Common myeloid progenitor, CD34-positive (primary cell): ENCODE measurements around the gene DHX29.

Experiments used
- CTCF ChIA-PET: fragments of 350-600 bp; sonication (Branson Sonifier 250); formaldehyde crosslinking; loops from one replicate; lab custom pipeline; 2021; ENCODE audit warnings: antibody characterized with exemption; lab: Charles Lee
- POLR2A ChIA-PET: fragments of 350-600 bp; sonication (Branson Sonifier 250); formaldehyde crosslinking; loops from one replicate; lab custom pipeline; 2021; ENCODE audit warnings: antibody characterized with exemption; lab: Charles Lee
- DNase-seq, 3 donors: peaks; one replicate each; pipeline versions ENCODE4 v3.0.0 to v3.0.0-alpha.2; 2013
- H3K27ac ChIP-seq, 2 experiments: 1 replicate in 1 of 2; 2 replicates in 1 of 2; pipeline ENCODE4 v1.7.0; 2013; ENCODE audit warnings: inconsistent platforms in 2 of 2, low read length in 2 of 2, mild to moderate bottlenecking in 2 of 2, low read depth in 1 of 2, moderate library complexity in 1 of 2; ENCODE audit not compliant: severe bottlenecking in 2 of 2, insufficient read depth in 1 of 2, poor library complexity in 1 of 2
- H3K27me3 ChIP-seq, 5 experiments: replicated peaks in 2 of 5; 1 replicate in 3 of 5; 2 replicates in 2 of 5; pipeline versions ENCODE4 v1.6.1 to v1.7.0; 2013; ENCODE audit warnings: low read length in 4 of 5, mild to moderate bottlenecking in 2 of 5, moderate library complexity in 2 of 5, inconsistent platforms in 1 of 5; ENCODE audit not compliant: insufficient read depth in 5 of 5, control insufficient read depth in 4 of 5
- H3K36me3 ChIP-seq, 4 experiments: 1 replicate in 2 of 4; 2 replicates in 2 of 4; pipeline versions ENCODE4 v1.6.1 to v1.7.0; 2013; ENCODE audit warnings: low read length in 3 of 4, control low read depth in 1 of 4, mild to moderate bottlenecking in 1 of 4; ENCODE audit not compliant: control insufficient read depth in 4 of 4, insufficient read depth in 4 of 4
- H3K4me1 ChIP-seq, 4 experiments: 1 replicate in 3 of 4; 2 replicates in 1 of 4; pipeline versions ENCODE4 v1.6.1 to v1.7.1; 2013; ENCODE audit warnings: low read length in 3 of 4, mild to moderate bottlenecking in 3 of 4, control low read depth in 1 of 4, inconsistent platforms in 1 of 4, moderate library complexity in 1 of 4; ENCODE audit not compliant: control insufficient read depth in 4 of 4, insufficient read depth in 4 of 4; ENCODE audit errors: control extremely low read depth in 1 of 4
- H3K4me3 ChIP-seq, 7 experiments: 1 replicate in 4 of 7; 2 replicates in 3 of 7; pipeline versions ENCODE4 v1.5.1 to v1.7.0; 2013; ENCODE audit warnings: mild to moderate bottlenecking in 7 of 7, low read length in 6 of 7, moderate library complexity in 6 of 7, inconsistent platforms in 2 of 7, low read depth in 2 of 7, control low read depth in 1 of 7; ENCODE audit not compliant: insufficient read depth in 4 of 7, control insufficient read depth in 1 of 7; ENCODE audit errors: extremely low read depth in 1 of 7
- H3K9me3 ChIP-seq, 5 experiments: 1 replicate in 4 of 5; 2 replicates in 1 of 5; pipeline versions ENCODE4 v1.6.1 to v1.7.1; 2013; ENCODE audit warnings: low read length in 4 of 5, mild to moderate bottlenecking in 2 of 5, inconsistent platforms in 1 of 5, low read depth in 1 of 5, moderate library complexity in 1 of 5; ENCODE audit not compliant: control insufficient read depth in 4 of 5, insufficient read depth in 2 of 5; ENCODE audit errors: control extremely low read depth in 1 of 5
- WGBS: methylation state at CpG from one replicate; pipeline ENCODE4 v1.1.5; 2013; ENCODE audit not compliant: insufficient coverage; 5-methylcytosine and 5-hydroxymethylcytosine counted together

DHX29 gene

GRCh38 chr5:55234121-55234700 is 73.3 kb downstream of the DHX29 start:
- peaks cover 3 to 38% (median 35%) of the 10 kb centered on the region in 4 experiments for H3K4me1 ChIP-seq
- ChIA-PET POLR2A (no interaction called here), CTCF (interaction anchor here (0.9 to 4.0 kb wide), 6 partner anchors 9 to 40 kb away, joined by 3 to 17 read pairs (median 5); no protein-coding TSS in a partner anchor)
- peak overlapping the region in 6 of 7 experiments; percentile 30 to 74 (median 66) for H3K4me3 ChIP-seq
- WGBS = 4% methylated on average over 22 of the region's 31 CpGs
- H3K36me3 ChIP-seq = no peaks in the 10 kb centered on the region
- H3K9me3 ChIP-seq = peaks cover 0 to 1% (median 0%) of the 10 kb centered on the region in 5 experiments
- H3K27ac ChIP-seq = no peak overlapping the region
- DNase-seq = peak in 2 of 3 donors; percentile 39 to 45
- H3K27me3 ChIP-seq = peaks cover 26 to 93% (median 50%) of the 10 kb centered on the region in 5 experiments

DNA sequence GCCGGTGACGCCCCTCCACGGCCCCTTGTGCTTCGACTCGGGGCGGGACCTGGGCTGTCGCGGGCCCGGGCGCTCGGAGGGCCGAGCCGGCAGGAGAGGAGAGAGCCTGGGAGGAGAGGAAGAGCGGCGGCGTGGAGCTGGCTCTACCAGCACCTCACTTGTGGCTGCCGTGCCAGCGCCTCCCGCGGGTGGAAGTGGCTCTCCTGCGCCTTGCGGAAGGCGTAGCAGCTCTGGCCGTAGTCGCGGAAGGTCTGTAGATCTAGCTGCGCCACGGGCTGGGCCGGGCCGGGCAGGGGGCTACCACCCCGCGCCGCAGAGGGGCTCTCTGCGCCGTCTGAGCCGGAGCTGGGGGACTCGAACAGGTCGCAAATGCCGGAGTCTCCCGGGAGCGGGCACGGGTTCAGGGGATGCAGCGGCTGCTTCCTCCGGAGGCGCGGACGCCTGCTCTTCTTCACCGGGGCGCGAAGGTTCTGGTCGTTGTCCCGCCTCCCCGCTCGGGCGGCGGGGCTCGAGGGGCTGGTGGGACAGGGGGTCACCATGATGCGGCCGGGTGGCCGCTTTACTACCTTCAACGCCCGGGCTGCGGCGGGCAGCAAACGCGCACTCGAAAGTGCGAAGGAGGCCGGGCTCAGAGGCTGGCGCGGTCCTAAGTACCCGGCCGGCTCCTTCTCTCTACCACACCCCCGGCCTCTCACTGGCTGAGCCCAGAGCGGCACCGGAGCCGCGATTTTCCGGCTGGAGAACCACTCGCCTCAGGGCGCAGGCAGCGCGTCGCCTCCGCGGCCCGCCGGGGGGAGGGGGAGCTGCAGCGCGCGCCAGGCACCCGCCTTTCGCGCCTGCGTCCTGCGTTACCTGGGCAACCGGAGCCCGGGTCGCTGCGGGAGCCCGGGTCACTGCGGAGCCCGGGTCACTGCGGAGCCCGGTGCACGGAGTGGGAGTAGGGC is 74.2 kb downstream of the DHX29 start, which contains the start of gene CCNO:
Gene CCNO (minus strand): TSS at position 624 of the 944 bp plus-strand sequence. CDS start 85 bp downstream, at position 539.
- Histone ChIP-seq H3K36me3 (no peaks in the 10 kb centered on the region), H3K4me3 (peak within 1 kb of the TSS in 6 of 7 experiments; percentile 30 to 74 (median 66)), H3K27ac (no peak within 1 kb of the TSS), H3K4me1 (peaks cover 3 to 38% (median 35%) of the 10 kb centered on the region in 4 experiments), H3K9me3 (peaks cover 0 to 1% (median 0%) of the 10 kb centered on the region in 5 experiments), H3K27me3 (peaks cover 32 to 96% (median 58%) of the 10 kb centered on the region in 5 experiments)
- ChIA-PET POLR2A (no interaction called here), CTCF (interaction anchor here (0.8 to 2.9 kb wide), 11 partner anchors 11 to 208 kb away, joined by 3 to 27 read pairs (median 3); partner anchors contain the start of gene CDC20B)
- peak in 2 of 3 donors; percentile 64 to 77 for DNase-seq
- under 1% methylated on average over 84 of the region's 106 CpGs for WGBS

GRCh38 chr5:55232271-55232984 is 75.1 kb downstream of the DHX29 start:
- Histone ChIP-seq H3K4me3 (peak overlapping the region in 6 of 7 experiments; percentile 30 to 74 (median 66)), H3K36me3 (no peaks in the 10 kb centered on the region), H3K9me3 (peaks cover 0 to 1% (median 0%) of the 10 kb centered on the region in 5 experiments), H3K27me3 (peaks cover 40 to 96% (median 61%) of the 10 kb centered on the region in 5 experiments), H3K27ac (no peak overlapping the region), H3K4me1 (peaks cover 3 to 43% (median 38%) of the 10 kb centered on the region in 4 experiments)
- POLR2A ChIA-PET = no interaction called here
- CTCF ChIA-PET = interaction anchor here (0.8 to 2.9 kb wide), 11 partner anchors 11 to 208 kb away, joined by 3 to 27 read pairs (median 4); partner anchors contain the start of gene CDC20B
- 2% methylated on average over 44 of the region's 45 CpGs for WGBS
- DNase-seq = peak in 1 of 3 donors; percentile 41

DNA sequence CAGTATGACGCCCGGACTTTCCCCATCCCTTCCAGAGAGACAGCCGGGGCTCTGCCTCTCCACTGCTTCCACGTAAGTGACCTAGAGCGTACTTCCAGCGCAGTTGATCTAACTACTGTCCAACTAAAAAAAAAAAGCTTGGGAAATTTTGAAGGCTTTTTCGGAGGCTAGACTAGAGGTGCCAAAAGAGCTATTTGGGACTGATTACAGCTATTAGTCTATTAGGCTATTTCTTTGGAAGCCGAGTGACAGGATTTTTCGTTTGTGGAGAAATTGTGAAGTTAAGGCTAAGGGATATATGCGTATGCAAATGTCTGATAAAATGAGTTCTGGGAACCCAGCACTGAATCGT is 75.6 kb downstream of the DHX29 start:
- Histone ChIP-seq H3K4me1 (peaks cover 3 to 49% (median 42%) of the 10 kb centered on the region in 4 experiments), H3K4me3 (peak overlapping the region in 3 of 7 experiments; percentile 60 to 69 (median 63)), H3K36me3 (no peaks in the 10 kb centered on the region), H3K27me3 (peaks cover 37 to 97% (median 61%) of the 10 kb centered on the region in 5 experiments), H3K27ac (no peak overlapping the region), H3K9me3 (peaks cover 0 to 1% (median 0%) of the 10 kb centered on the region in 5 experiments)
- DNase-seq = peak in 1 of 3 donors; percentile 39
- 2% methylated on average over 7 of the region's 11 CpGs for WGBS
- ChIA-PET CTCF (interaction anchor here (0.6 to 2.9 kb wide), 8 partner anchors 10 to 71 kb away, joined by 3 to 27 read pairs (median 4); partner anchors contain the start of gene CDC20B), POLR2A (no interaction called here)

DNA sequence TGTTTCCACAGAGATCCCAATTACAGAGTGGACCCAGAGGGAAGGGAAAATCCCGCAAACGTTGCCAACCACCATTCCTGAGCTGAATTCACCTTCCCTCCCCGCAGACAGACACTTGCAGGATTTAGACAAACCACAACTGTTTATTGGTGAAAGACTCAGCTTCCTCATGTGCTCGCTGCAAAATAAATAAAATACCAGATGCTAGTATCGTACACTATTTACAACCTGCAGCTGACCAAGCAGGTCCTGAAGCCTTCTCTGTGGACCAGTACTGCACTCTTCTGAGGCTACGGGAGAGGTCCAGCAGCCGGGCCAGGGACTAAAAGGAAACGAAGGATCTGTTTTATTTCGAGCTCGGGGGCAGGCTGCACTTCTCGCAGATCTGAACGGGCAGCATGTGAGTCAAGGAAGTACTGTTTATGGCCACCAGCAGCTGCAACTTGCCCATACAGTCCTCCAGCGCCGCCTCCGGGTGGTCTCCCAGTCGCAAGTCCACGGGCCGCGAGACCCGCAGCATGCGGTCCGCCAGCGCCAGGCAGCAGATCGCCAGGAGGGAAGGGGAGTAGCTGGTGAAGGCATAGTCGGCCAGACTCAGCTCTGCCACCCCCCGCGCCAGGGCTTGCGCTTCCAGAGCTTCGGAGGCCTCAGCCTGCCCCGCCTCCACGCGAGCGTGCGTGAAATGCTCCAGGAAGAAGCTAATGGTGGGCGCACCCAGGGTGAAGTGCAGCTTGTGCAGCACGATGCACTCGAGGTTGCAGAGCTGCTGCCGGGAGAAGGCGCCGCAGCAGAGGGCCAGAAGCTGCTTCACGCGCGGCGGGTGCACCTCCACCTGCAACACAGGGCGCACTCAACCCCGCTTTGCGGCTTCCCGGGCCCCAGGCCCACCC is 76.2 kb downstream of the DHX29 start:
- ChIA-PET POLR2A (no interaction called here), CTCF (interaction anchor here (0.6 to 2.9 kb wide), 9 partner anchors 9 to 76 kb away, joined by 3 to 27 read pairs (median 4); partner anchors contain the start of genes CDC20B and DHX29)
- 2% methylated on average over 38 of the region's 48 CpGs for WGBS
- DNase-seq = peak in 2 of 3 donors; percentile 66 to 75
- H3K27ac ChIP-seq = no peak overlapping the region
- peak overlapping the region in 5 of 7 experiments; percentile 21 to 60 (median 48) for H3K4me3 ChIP-seq
- no peaks in the 10 kb centered on the region for H3K36me3 ChIP-seq
- H3K27me3 ChIP-seq = peaks cover 36 to 97% (median 62%) of the 10 kb centered on the region in 5 experiments
- peaks cover 0 to 1% (median 0%) of the 10 kb centered on the region in 5 experiments for H3K9me3 ChIP-seq
- H3K4me1 ChIP-seq = peaks cover 3 to 55% (median 48%) of the 10 kb centered on the region in 4 experiments
